ENCODE data around the gene CCDC88C.

CCDC88C gene

GRCh38 chr14:91327661-91328312, 89.8 kb downstream of the CCDC88C start:
- no peak for DNase-seq (ENCODE audit: low spot score)
- Mint-ChIP-seq H3K4me1 (ENCODE audit: low read depth) (peaks cover 70% of the 10 kb centered on the region), H3K4me3 (no peak overlapping the region), H3K36me3 (ENCODE audit: low read depth) (peaks cover 65% of the 10 kb centered on the region), H3K9me3 (no peaks in the 10 kb centered on the region), H3K27ac (peak overlapping the region; percentile 53), H3K27me3 (ENCODE audit: low read depth) (no peaks in the 10 kb centered on the region)

- Mint-ChIP-seq H3K36me3 (ENCODE audit: low read depth) (peaks cover 63% of the 10 kb centered on the region), H3K9me3 (no peaks in the 10 kb centered on the region), H3K4me1 (ENCODE audit: low read depth) (peaks cover 66% of the 10 kb centered on the region), H3K27me3 (ENCODE audit: low read depth) (no peaks in the 10 kb centered on the region), H3K27ac (peak overlapping the region; percentile 10), H3K4me3 (no peak overlapping the region)
- DNase-seq (ENCODE audit: low spot score): no peak
Observed at GRCh38 chr14:91327250-91327595, 90.4 kb downstream of the CCDC88C start.

GRCh38 chr14:91326514-91327249, 90.9 kb downstream of the CCDC88C start:
- H3K27ac Mint-ChIP-seq: peak overlapping the region; percentile 67
- H3K9me3 Mint-ChIP-seq: no peaks in the 10 kb centered on the region
- no peak for DNase-seq (ENCODE audit: low spot score)
- peaks cover 66% of the 10 kb centered on the region for H3K36me3 Mint-ChIP-seq (ENCODE audit: low read depth)
- peaks cover 64% of the 10 kb centered on the region for H3K4me1 Mint-ChIP-seq (ENCODE audit: low read depth)
- no peaks in the 10 kb centered on the region for H3K27me3 Mint-ChIP-seq (ENCODE audit: low read depth)
- no peak overlapping the region for H3K4me3 Mint-ChIP-seq

GRCh38 chr14:91324606-91325575, 92.7 kb downstream of the CCDC88C start:
- Mint-ChIP-seq H3K9me3 (no peaks in the 10 kb centered on the region), H3K27ac (peak overlapping the region; percentile 94), H3K4me3 (peak overlapping the region; percentile 77), H3K36me3 (ENCODE audit: low read depth) (peaks cover 65% of the 10 kb centered on the region), H3K4me1 (ENCODE audit: low read depth) (peaks cover 49% of the 10 kb centered on the region), H3K27me3 (ENCODE audit: low read depth) (no peaks in the 10 kb centered on the region)
- DNase-seq (ENCODE audit: low spot score): no peak

- no peaks in the 10 kb centered on the region for H3K27me3 Mint-ChIP-seq (ENCODE audit: low read depth)
- peak; percentile 90 for DNase-seq (ENCODE audit: low spot score)
- H3K36me3 Mint-ChIP-seq (ENCODE audit: low read depth): peaks cover 72% of the 10 kb centered on the region
- H3K4me3 Mint-ChIP-seq: peak overlapping the region; percentile 77
- H3K4me1 Mint-ChIP-seq (ENCODE audit: low read depth): peaks cover 53% of the 10 kb centered on the region
- H3K9me3 Mint-ChIP-seq: no peaks in the 10 kb centered on the region
- peak overlapping the region; percentile 94 for H3K27ac Mint-ChIP-seq
Observed at GRCh38 chr14:91323671-91324605, 93.7 kb downstream of the CCDC88C start.

- Mint-ChIP-seq H3K4me3 (peak overlapping the region; percentile 77), H3K27me3 (ENCODE audit: low read depth) (no peaks in the 10 kb centered on the region), H3K9me3 (no peaks in the 10 kb centered on the region), H3K4me1 (ENCODE audit: low read depth) (peaks cover 59% of the 10 kb centered on the region), H3K27ac (peak overlapping the region; percentile 94), H3K36me3 (ENCODE audit: low read depth) (peaks cover 75% of the 10 kb centered on the region)
- DNase-seq (ENCODE audit: low spot score): no peak
Observed at GRCh38 chr14:91323031-91323430, 94.6 kb downstream of the CCDC88C start.

- H3K27ac Mint-ChIP-seq: no peak overlapping the region
- no peaks in the 10 kb centered on the region for H3K9me3 Mint-ChIP-seq
- no peak overlapping the region for H3K4me3 Mint-ChIP-seq
- no peak for DNase-seq (ENCODE audit: low spot score)
- H3K36me3 Mint-ChIP-seq (ENCODE audit: low read depth): peaks cover 76% of the 10 kb centered on the region
- peaks cover 59% of the 10 kb centered on the region for H3K4me1 Mint-ChIP-seq (ENCODE audit: low read depth)
- no peaks in the 10 kb centered on the region for H3K27me3 Mint-ChIP-seq (ENCODE audit: low read depth)
Observed at GRCh38 chr14:91322623-91323022, 95.0 kb downstream of the CCDC88C start.

- Mint-ChIP-seq H3K36me3 (ENCODE audit: low read depth) (peaks cover 76% of the 10 kb centered on the region), H3K4me3 (no peak overlapping the region), H3K4me1 (ENCODE audit: low read depth) (peaks cover 64% of the 10 kb centered on the region), H3K27ac (no peak overlapping the region), H3K27me3 (ENCODE audit: low read depth) (no peaks in the 10 kb centered on the region), H3K9me3 (no peaks in the 10 kb centered on the region)
- no peak for DNase-seq (ENCODE audit: low spot score)
Observed at GRCh38 chr14:91321131-91321530, 96.5 kb downstream of the CCDC88C start.

GRCh38 chr14:91320266-91320665, 97.4 kb downstream of the CCDC88C start:
- Mint-ChIP-seq H3K27ac (peak overlapping the region; percentile 70), H3K4me3 (no peak overlapping the region), H3K36me3 (ENCODE audit: low read depth) (peaks cover 76% of the 10 kb centered on the region), H3K27me3 (ENCODE audit: low read depth) (no peaks in the 10 kb centered on the region), H3K9me3 (no peaks in the 10 kb centered on the region), H3K4me1 (ENCODE audit: low read depth) (peaks cover 65% of the 10 kb centered on the region)
- DNase-seq (ENCODE audit: low spot score): no peak

GRCh38 chr14:91318911-91319310, 98.7 kb downstream of the CCDC88C start:
- no peak for DNase-seq (ENCODE audit: low spot score)
- peaks cover 62% of the 10 kb centered on the region for H3K4me1 Mint-ChIP-seq (ENCODE audit: low read depth)
- H3K4me3 Mint-ChIP-seq: no peak overlapping the region
- H3K36me3 Mint-ChIP-seq (ENCODE audit: low read depth): peaks cover 74% of the 10 kb centered on the region
- no peaks in the 10 kb centered on the region for H3K9me3 Mint-ChIP-seq
- peak overlapping the region; percentile 32 for H3K27ac Mint-ChIP-seq
- no peaks in the 10 kb centered on the region for H3K27me3 Mint-ChIP-seq (ENCODE audit: low read depth)

GRCh38 chr14:91317381-91318308, 100.0 kb downstream of the CCDC88C start:
- Mint-ChIP-seq H3K27me3 (ENCODE audit: low read depth) (no peaks in the 10 kb centered on the region), H3K36me3 (ENCODE audit: low read depth) (peaks cover 79% of the 10 kb centered on the region), H3K4me1 (ENCODE audit: low read depth) (peaks cover 63% of the 10 kb centered on the region), H3K9me3 (no peaks in the 10 kb centered on the region), H3K27ac (peak overlapping the region; percentile 96), H3K4me3 (peak overlapping the region; percentile 80)
- DNase-seq (ENCODE audit: low spot score): peak; percentile 74

- peaks cover 62% of the 10 kb centered on the region for H3K4me1 Mint-ChIP-seq (ENCODE audit: low read depth)
Observed at GRCh38 chr14:91316761-91317160, 100.9 kb downstream of the CCDC88C start.

More at GRCh38 chr14:91316761-91317160, 100.9 kb downstream of the CCDC88C start:
- no peaks in the 10 kb centered on the region for H3K9me3 Mint-ChIP-seq
- no peaks in the 10 kb centered on the region for H3K27me3 Mint-ChIP-seq (ENCODE audit: low read depth)
- peak overlapping the region; percentile 96 for H3K27ac Mint-ChIP-seq
- no peak for DNase-seq (ENCODE audit: low spot score)
- peaks cover 80% of the 10 kb centered on the region for H3K36me3 Mint-ChIP-seq (ENCODE audit: low read depth)
- H3K4me3 Mint-ChIP-seq: peak overlapping the region; percentile 80

All from T-helper 2 cell treated with Interferon-gamma antibody and Interleukin-4, amounts not matched to agents 5 μg/mL and 100 μg/mL, for 36 hours (primary cell).